WTC11 (cell line): ENCODE data around the gene TTLL4.

ENCODE experiments used
- CTCF ChIP-seq: fragments of 200-600 bp; IDR thresholded peaks from 2 replicates; pipeline ENCODE4 v1.8.0; 2022; ENCODE audit warnings: antibody characterized with exemption
- ELF4 ChIP-seq: sonication (generic); formaldehyde crosslinking; IDR thresholded peaks from 2 replicates; pipeline ENCODE4 v1.8.1; 2022; ENCODE audit warnings: low read depth, mild to moderate bottlenecking, moderate library complexity, missing genetic modification reagents
- JUN ChIP-seq: sonication (generic); formaldehyde crosslinking; IDR thresholded peaks from 2 replicates; pipeline ENCODE4 v1.8.0; 2023; ENCODE audit warnings: mild to moderate bottlenecking, missing genetic modification reagents
- NFYB ChIP-seq: sonication (generic); formaldehyde crosslinking; conservative IDR thresholded peaks from 2 replicates; pipeline ENCODE4 v1.8.0; 2022; ENCODE audit warnings: low read depth, missing genetic modification reagents
- TEAD4 ChIP-seq: sonication (generic); formaldehyde crosslinking; IDR thresholded peaks from 2 replicates; pipeline ENCODE4 v1.8.0; 2022; ENCODE audit warnings: mild to moderate bottlenecking, missing genetic modification reagents

GRCh38 chr2:218788529-218789255, 78.1 kb downstream of the TTLL4 start:
- no peak for TF ChIP-seq TEAD4 (CRISPR knock-in tag)
- no peak for TF ChIP-seq CTCF
- TF ChIP-seq JUN (CRISPR knock-in tag) = no peak
- TF ChIP-seq NFYB (CRISPR knock-in tag) = no peak
- no peak for TF ChIP-seq ELF4
